ENCODE measurements around the gene PODNL1.

PODNL1 gene

DNA sequence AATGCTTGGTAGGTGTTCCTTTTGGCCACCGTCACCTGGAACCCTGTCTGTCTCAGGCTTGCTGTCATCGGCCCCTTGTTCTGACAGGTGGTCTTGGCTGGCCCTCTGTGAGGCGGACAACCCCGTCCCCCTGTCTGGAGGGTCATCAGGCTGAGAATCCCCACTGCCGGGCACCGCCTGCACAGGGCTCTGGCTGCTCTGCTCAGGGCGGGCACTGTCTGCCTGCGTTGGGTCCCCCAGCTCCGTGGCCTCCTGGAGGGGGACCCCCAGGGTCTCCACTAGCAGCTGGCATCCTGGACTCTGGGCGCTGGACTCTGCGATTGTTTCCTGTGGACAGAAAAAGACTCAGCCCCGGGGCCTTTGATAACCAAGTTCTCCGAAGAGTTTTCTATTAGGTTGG, 48.1 kb downstream of the PODNL1 start:
- H3K4me3 ChIP-seq (ENCODE audit: low read depth, low read length), result no peak overlapping the region
- no peak overlapping the region for H3K27ac ChIP-seq
- no peaks in the 10 kb centered on the region for H3K27me3 ChIP-seq (ENCODE audit: insufficient read depth, low read depth, severe bottlenecking)
- TF ChIP-seq, protein P1, sequence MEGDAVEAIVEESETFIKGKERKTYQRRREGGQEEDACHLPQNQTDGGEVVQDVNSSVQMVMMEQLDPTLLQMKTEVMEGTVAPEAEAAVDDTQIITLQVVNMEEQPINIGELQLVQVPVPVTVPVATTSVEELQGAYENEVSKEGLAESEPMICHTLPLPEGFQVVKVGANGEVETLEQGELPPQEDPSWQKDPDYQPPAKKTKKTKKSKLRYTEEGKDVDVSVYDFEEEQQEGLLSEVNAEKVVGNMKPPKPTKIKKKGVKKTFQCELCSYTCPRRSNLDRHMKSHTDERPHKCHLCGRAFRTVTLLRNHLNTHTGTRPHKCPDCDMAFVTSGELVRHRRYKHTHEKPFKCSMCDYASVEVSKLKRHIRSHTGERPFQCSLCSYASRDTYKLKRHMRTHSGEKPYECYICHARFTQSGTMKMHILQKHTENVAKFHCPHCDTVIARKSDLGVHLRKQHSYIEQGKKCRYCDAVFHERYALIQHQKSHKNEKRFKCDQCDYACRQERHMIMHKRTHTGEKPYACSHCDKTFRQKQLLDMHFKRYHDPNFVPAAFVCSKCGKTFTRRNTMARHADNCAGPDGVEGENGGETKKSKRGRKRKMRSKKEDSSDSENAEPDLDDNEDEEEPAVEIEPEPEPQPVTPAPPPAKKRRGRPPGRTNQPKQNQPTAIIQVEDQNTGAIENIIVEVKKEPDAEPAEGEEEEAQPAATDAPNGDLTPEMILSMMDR (IDR thresholded peaks at IDR 0.05; ENCODE audit: low read depth, low read length), result no peak
- DNase-seq, result no peak
- no peaks in the 10 kb centered on the region for H3K9me3 ChIP-seq (ENCODE audit: severe bottlenecking)
- H3K36me3 ChIP-seq, result no peaks in the 10 kb centered on the region

DNA sequence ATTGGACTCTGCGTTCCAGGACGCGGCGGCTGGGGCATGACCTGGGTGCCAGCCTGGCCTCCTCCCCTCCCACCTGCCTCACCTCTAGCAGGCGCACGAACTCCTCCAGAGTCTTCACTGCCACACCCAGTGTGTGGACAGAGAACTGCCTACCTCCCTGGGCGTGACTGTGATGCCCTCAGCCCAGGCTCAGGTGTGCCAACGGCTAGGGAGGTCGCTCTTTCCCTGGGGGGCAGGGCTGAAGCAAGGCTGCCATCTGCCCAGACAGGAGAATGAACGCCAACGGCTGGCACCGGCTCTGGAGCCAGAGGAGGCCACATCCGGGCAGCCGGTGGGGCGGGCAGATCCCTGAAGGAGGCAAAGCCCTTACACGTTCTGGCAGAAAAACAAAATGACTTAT, 49.9 kb downstream of the PODNL1 start:
- Histone ChIP-seq H3K27ac (no peak overlapping the region), H3K36me3 (no peaks in the 10 kb centered on the region), H3K27me3 (ENCODE audit: insufficient read depth, low read depth, severe bottlenecking) (no peaks in the 10 kb centered on the region), H3K4me3 (ENCODE audit: low read depth, low read length) (no peak overlapping the region), H3K9me3 (ENCODE audit: severe bottlenecking) (no peaks in the 10 kb centered on the region)
- TF ChIP-seq, protein P1 (IDR thresholded peaks at IDR 0.05; ENCODE audit: low read depth, low read length), result no peak
- DNase-seq, result no peak

DNA sequence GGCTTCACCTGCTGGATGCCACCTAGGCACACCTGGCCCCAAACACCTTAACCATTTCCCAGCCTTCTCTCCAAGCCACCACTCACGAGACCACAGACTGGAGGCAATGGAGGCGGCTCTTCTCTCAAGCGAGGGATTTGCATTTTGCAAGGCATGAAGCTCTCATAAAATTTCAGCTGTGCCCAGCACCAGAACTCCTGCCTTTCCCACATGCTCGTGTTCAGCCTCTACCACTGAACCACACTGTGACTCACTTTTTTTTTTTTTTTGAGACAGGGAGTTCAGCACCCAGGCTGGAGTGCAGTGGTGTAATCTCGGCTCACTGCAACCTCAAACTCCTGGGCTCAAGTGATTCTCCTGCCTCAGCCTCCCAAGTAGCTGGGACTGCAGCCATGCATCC, 50.7 kb downstream of the PODNL1 start:
- DNase-seq, result no peak
- no peak overlapping the region for H3K27ac ChIP-seq
- H3K36me3 ChIP-seq, result no peaks in the 10 kb centered on the region
- H3K27me3 ChIP-seq (ENCODE audit: insufficient read depth, low read depth, severe bottlenecking), result no peaks in the 10 kb centered on the region
- no peaks in the 10 kb centered on the region for H3K9me3 ChIP-seq (ENCODE audit: severe bottlenecking)
- TF ChIP-seq, protein P1 (IDR thresholded peaks at IDR 0.05; ENCODE audit: low read depth, low read length), result no peak
- no peak overlapping the region for H3K4me3 ChIP-seq (ENCODE audit: low read depth, low read length)

DNA sequence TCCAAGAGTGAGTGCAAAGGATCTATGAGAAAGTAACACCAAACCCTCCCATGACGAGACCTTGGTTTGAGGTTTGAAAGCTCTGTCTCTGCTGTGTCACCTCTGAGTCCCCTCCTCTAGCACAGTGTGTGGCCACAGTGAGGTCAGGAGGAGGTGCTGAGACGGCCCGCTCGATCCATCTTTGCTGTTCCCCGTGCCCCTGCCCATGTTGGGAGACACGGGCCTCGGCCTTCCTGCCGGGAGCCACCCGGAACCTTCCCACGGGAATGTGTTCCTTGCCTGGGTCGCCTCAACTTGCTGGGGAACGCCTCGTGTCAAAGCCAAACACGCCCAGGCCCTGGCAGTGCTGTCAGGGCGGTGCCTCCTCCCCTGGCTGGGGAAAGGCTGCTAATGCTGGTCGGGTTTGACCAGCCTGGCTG, 51.2 kb downstream of the PODNL1 start:
- no peak overlapping the region for H3K4me3 ChIP-seq (ENCODE audit: low read depth, low read length)
- TF ChIP-seq, protein P1 (IDR thresholded peaks at IDR 0.05; ENCODE audit: low read depth, low read length), result no peak
- no peak overlapping the region for H3K27ac ChIP-seq
- H3K9me3 ChIP-seq (ENCODE audit: severe bottlenecking), result no peaks in the 10 kb centered on the region
- no peaks in the 10 kb centered on the region for H3K27me3 ChIP-seq (ENCODE audit: insufficient read depth, low read depth, severe bottlenecking)
- DNase-seq, result no peak
- no peaks in the 10 kb centered on the region for H3K36me3 ChIP-seq

DNA sequence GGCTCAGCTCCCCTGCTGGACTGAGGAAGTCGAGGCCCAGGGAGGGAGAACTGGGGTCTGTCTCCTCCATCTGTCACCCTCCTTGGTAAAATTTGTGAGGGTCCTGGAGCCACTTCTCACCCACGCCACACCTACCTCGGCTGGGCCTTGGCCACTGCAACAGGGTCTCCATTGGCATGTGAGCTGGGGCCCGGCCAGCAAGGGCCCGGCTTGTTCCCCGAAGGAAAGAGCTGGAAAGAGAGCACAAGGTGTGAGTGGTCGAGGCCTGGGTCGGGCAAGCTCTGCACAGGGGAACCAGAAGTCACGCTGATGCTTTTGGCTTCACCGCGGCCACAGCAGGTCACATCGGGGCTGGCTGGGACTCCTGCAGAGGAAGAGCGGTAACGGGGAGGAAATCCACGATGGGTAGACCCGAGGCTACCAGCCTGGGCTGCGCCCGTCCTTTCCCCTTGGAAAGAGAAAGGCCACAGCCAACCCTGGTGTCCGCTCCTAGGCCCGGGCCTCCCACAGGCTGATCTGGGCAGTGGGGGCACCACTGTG, 52.3 kb downstream of the PODNL1 start:
- no peaks in the 10 kb centered on the region for H3K9me3 ChIP-seq (ENCODE audit: severe bottlenecking)
- H3K36me3 ChIP-seq, result no peaks in the 10 kb centered on the region
- no peak for DNase-seq
- H3K27ac ChIP-seq, result no peak overlapping the region
- TF ChIP-seq, protein P1 (IDR thresholded peaks at IDR 0.05; ENCODE audit: low read depth, low read length), result no peak
- no peaks in the 10 kb centered on the region for H3K27me3 ChIP-seq (ENCODE audit: insufficient read depth, low read depth, severe bottlenecking)
- no peak overlapping the region for H3K4me3 ChIP-seq (ENCODE audit: low read depth, low read length)

All from WERI-Rb-1 (cell line).